ENCODE results near the gene HEXIM2.

GRCh38 chr17:45147581-45148182 lies 14.0 kb upstream of the HEXIM2 start:
- TF ChIP-seq POLR2AphosphoS5 (IDR thresholded peaks at IDR 0.05) (peak; percentile 79), CTCF (IDR thresholded peaks at IDR 0.05) (peak in 1 of 4 experiments; percentile 20), POLR2A (IDR thresholded peaks at IDR 0.05) (peak; percentile 17)
